Lung (tissue), 12 donors: Measurements from ENCODE around the gene TUBA3C. TPM values are rescaled to one million over a fixed set of nuclear protein-coding genes. Genes with fewer than 3 reads are reported as not detected.

Source experiments
- ATAC-seq: fragments of 200-7000 bp; cut with Tn5 transposase; one replicate; pipeline ENCODE4 v1.9.1; 2020; ENCODE audit warnings: moderate number of reproducible peaks; ENCODE audit not compliant: insufficient read depth, low FRiP score
- DNase-seq, 3 donors: peaks; one replicate each; pipeline ENCODE4 v3.0.0-alpha.2; 2013 to 2017
- H3K27ac ChIP-seq, 2 donors: one replicate each; pipeline ENCODE4 v1.5.1; 2013; ENCODE audit warnings: mild to moderate bottlenecking in 2 of 2, moderate library complexity in 2 of 2, control low read depth in 1 of 2, inconsistent platforms in 1 of 2, low read depth in 1 of 2, low read length in 1 of 2
- H3K27me3 ChIP-seq, 3 donors: one replicate each; pipeline ENCODE4 v1.5.1; 2013; ENCODE audit warnings: low read length in 2 of 3; ENCODE audit not compliant: control insufficient read depth in 3 of 3, insufficient read depth in 3 of 3
- H3K36me3 ChIP-seq, 4 donors: one replicate each; pipeline ENCODE4 v1.5.1; 2013; ENCODE audit warnings: low read length in 4 of 4, mild to moderate bottlenecking in 1 of 4, moderate library complexity in 1 of 4; ENCODE audit not compliant: control insufficient read depth in 4 of 4, insufficient read depth in 4 of 4
- H3K4me1 ChIP-seq, 5 donors: one replicate each; pipeline ENCODE4 v1.5.1; 2013; ENCODE audit warnings: low read length in 5 of 5, mild to moderate bottlenecking in 2 of 5, moderate library complexity in 1 of 5; ENCODE audit not compliant: control insufficient read depth in 5 of 5, insufficient read depth in 5 of 5
- H3K4me3 ChIP-seq: one replicate; pipeline ENCODE4 v1.5.1; 2013; ENCODE audit warnings: mild to moderate bottlenecking, control low read depth, moderate library complexity
- H3K9ac ChIP-seq, 2 donors: one replicate each; pipeline ENCODE4 v1.5.1; 2013; ENCODE audit warnings: low read length in 2 of 2, control low read depth in 1 of 2; ENCODE audit not compliant: insufficient read depth in 1 of 2
- H3K9me3 ChIP-seq, 4 donors: one replicate each; pipeline ENCODE4 v1.5.1; 2013; ENCODE audit warnings: low read length in 3 of 4, mild to moderate bottlenecking in 1 of 4, moderate library complexity in 1 of 4; ENCODE audit not compliant: control insufficient read depth in 4 of 4, insufficient read depth in 3 of 4
- CTCF ChIP-seq: IDR thresholded peaks from 2 replicates; pipeline ENCODE4 v1.5.1; 2012; ENCODE audit warnings: mild to moderate bottlenecking; ENCODE audit errors: control extremely low read depth, extremely low read depth
- WGBS, 2 donors: extraction: QIAGEN DNeasy Blood & Tissue Kit; methylation state at CpG; one replicate each; pipeline ENCODE4 v1.1.7; 2013; 5-methylcytosine and 5-hydroxymethylcytosine counted together
- polyA plus RNA-seq, 2 donors: library from polyadenylated mRNA; stranded (reverse); fragments of 200-250 nt; gene quantifications; one replicate each; pipeline ENCODE4 v1.2.1, GENCODE V29; 2013
- total RNA-seq, 2 donors: library from RNA; depleted of rRNA in 1 of 2; stranded (reverse); fragments of >200 nt in 1 of 2; gene quantifications; one replicate each; pipeline ENCODE4 v1.2.1, GENCODE V29; 2014 to 2021
- donor health status: control.
- donor health status: control.
- donor health status: Bipolar disorder and iron deficiency.
- donor health status: healthy.
- donor health status: DM: yes; HTN: yes; CAD: no.

TUBA3C gene
- total and polyA plus RNA-seq, 4 donors: not detected

- Histone ChIP-seq H3K36me3 (no peaks in the 10 kb centered on the region), H3K9ac (no peak overlapping the region), H3K4me3 (no peak overlapping the region), H3K9me3 (peaks cover 0 to 16% (median 4%) of the 10 kb centered on the region in 4 donors), H3K27ac (no peak overlapping the region), H3K4me1 (peaks cover 0 to 17% (median 0%) of the 10 kb centered on the region in 5 donors), H3K27me3 (no peaks in the 10 kb centered on the region)
- WGBS, 2 donors: 80 to 81% methylated on average over 14 of the region's 14 CpGs
- DNase-seq (no peak), ATAC-seq (no peak)
- no peak for TF ChIP-seq CTCF
Measured at GRCh38 chr13:19156013-19156825, 25.4 kb downstream of the TUBA3C start.

GRCh38 chr13:19155321-19155861 is 26.2 kb downstream of the TUBA3C start:
- WGBS, 2 donors: 65 to 71% methylated on average over 4 to 6 of the region's 6 CpGs
- Histone ChIP-seq H3K9me3 (peaks cover 0 to 19% (median 4%) of the 10 kb centered on the region in 4 donors), H3K27me3 (no peaks in the 10 kb centered on the region), H3K4me1 (peaks cover 0 to 20% (median 0%) of the 10 kb centered on the region in 5 donors), H3K4me3 (no peak overlapping the region), H3K36me3 (no peaks in the 10 kb centered on the region), H3K9ac (no peak overlapping the region), H3K27ac (no peak overlapping the region)
- DNase-seq: no peak
- ATAC-seq: no peak
- TF ChIP-seq CTCF: no peak

- H3K9me3 ChIP-seq: peaks cover 0 to 19% (median 4%) of the 10 kb centered on the region in 4 donors
- WGBS, 2 donors: 90% methylated on average over 7 of the region's 7 CpGs
- H3K27ac ChIP-seq: no peak overlapping the region
- no peaks in the 10 kb centered on the region for H3K36me3 ChIP-seq
- ATAC-seq: no peak
- DNase-seq: no peak
- no peak for TF ChIP-seq CTCF
- no peaks in the 10 kb centered on the region for H3K27me3 ChIP-seq
- peaks cover 0 to 20% (median 0%) of the 10 kb centered on the region in 5 donors for H3K4me1 ChIP-seq
- no peak overlapping the region for H3K9ac ChIP-seq
- no peak overlapping the region for H3K4me3 ChIP-seq
Measured at GRCh38 chr13:19154843-19155242, 26.8 kb downstream of the TUBA3C start.
